ENCODE measurements around the gene APBB1IP. TPM values are rescaled to one million over a fixed set of nuclear protein-coding genes. Genes with fewer than 3 reads are reported as not detected.
"Not testable (repeated sequence)": the region's sequence is repeated elsewhere in the genome, so short reads cannot be mapped to it uniquely, and the experiment has no call there.

Gene APBB1IP
- total and polyA plus RNA-seq, 2 donors from 2014 or later = 4.1 to 20.5 TPM

GRCh38 chr10:26593896-26594295 is 155.8 kb downstream of the APBB1IP start:
- DNase-seq (no peak), FAIRE-seq (no peak)
- H3K4me3 ChIP-seq (ENCODE audit: low read length in 3 of 3) = no peak overlapping the region
- intact Hi-C loops (cut with DNase I) = no loop called here
- H3K4me1 ChIP-seq (ENCODE audit: control insufficient read depth in 2 of 3, insufficient read depth in 2 of 3, low read depth in 1 of 3, low read length in 3 of 3) = no peaks in the 10 kb centered on the region
- TF ChIP-seq CTCF (IDR thresholded peaks at IDR 0.05; ENCODE audit: borderline replicate concordance, extremely low read depth, insufficient read depth) = no peak
- H3K9me3 ChIP-seq (ENCODE audit: control insufficient read depth in 2 of 3, insufficient read depth in 1 of 3, low read length in 3 of 3) = no peaks in the 10 kb centered on the region
- H3K27me3 ChIP-seq (ENCODE audit: control insufficient read depth, insufficient read depth, low read length) = no peaks in the 10 kb centered on the region
- no peaks in the 10 kb centered on the region for H3K36me3 ChIP-seq (ENCODE audit: control insufficient read depth in 2 of 3, insufficient read depth in 3 of 3, low read length in 3 of 3)
- no peak overlapping the region for H3K27ac ChIP-seq (ENCODE audit: low read depth in 2 of 2, low read length in 2 of 2)
- no peak overlapping the region for H3K9ac ChIP-seq (ENCODE audit: low read length in 3 of 3)

DNA sequence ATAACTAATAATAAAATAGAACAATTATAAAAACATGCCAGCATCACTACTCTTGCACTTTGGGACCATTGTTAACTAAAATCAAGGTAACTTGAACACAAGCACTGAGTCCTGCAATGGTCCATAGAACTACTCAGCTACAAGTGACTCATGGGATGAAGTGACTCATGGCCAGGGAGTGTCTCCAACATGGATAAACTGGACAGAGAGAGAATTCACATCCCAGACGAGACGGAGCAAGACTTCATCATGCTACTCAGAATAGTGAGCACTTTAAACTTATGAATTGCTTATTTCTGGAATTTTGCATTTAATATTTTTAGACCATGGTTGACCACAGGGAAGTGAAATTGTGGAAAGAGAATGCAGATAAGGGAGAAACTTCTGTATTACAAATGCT is 165.1 kb downstream of the APBB1IP start:
- FAIRE-seq; intact Hi-C loops (cut with DNase I); H3K36me3 ChIP-seq (ENCODE audit: control insufficient read depth in 2 of 3, insufficient read depth in 3 of 3, low read length in 3 of 3); H3K4me1 ChIP-seq (ENCODE audit: control insufficient read depth in 2 of 3, insufficient read depth in 2 of 3, low read depth in 1 of 3, low read length in 3 of 3); H3K27ac ChIP-seq (ENCODE audit: low read depth in 2 of 2, low read length in 2 of 2); DNase-seq; H3K9ac ChIP-seq (ENCODE audit: low read length in 3 of 3); H3K9me3 ChIP-seq (ENCODE audit: control insufficient read depth in 2 of 3, insufficient read depth in 1 of 3, low read length in 3 of 3); H3K4me3 ChIP-seq (ENCODE audit: low read length in 3 of 3); H3K27me3 ChIP-seq (ENCODE audit: control insufficient read depth, insufficient read depth, low read length): not testable (repeated sequence)

DNA sequence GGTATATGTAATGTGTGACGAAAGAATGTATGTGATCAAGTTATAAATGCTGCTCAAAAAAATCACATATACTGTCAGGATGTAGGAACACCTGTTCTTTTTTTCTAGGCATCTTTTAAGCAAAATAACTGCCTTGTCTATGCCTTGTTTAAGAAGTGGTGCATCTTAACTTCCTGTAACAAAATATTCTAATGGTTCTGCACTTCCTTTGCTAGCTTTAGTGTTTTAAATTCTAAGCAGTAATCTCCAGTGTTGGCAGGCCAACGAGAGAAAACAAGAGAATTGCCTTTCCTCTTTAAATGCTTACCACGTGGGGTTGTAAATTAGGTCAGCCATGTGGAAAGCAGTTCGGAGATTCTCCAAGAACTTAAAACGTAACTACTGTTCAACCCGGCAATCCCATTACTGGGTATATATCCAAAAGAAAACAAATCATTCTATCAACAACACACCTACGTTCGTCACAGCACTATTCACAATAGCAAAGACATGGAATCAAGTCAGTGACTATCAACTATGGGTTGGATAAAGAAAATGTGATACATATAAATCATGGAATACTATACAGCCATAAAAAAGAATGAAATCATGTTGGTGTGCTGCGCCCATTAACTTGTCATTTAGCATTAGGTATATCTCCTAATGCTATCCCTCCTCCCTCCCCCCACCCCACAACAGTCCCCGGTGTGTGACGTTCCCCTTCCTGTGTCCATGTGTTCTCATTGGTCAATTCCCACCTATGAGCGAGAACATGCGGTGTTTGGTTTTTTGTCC is 166.4 kb downstream of the APBB1IP start:
- H3K9me3 ChIP-seq (ENCODE audit: control insufficient read depth in 2 of 3, insufficient read depth in 1 of 3, low read length in 3 of 3); DNase-seq; H3K4me1 ChIP-seq (ENCODE audit: control insufficient read depth in 2 of 3, insufficient read depth in 2 of 3, low read depth in 1 of 3, low read length in 3 of 3); H3K4me3 ChIP-seq (ENCODE audit: low read length in 3 of 3); H3K27ac ChIP-seq (ENCODE audit: low read depth in 2 of 2, low read length in 2 of 2); H3K9ac ChIP-seq (ENCODE audit: low read length in 3 of 3); H3K27me3 ChIP-seq (ENCODE audit: control insufficient read depth, insufficient read depth, low read length); FAIRE-seq; intact Hi-C loops (cut with DNase I); H3K36me3 ChIP-seq (ENCODE audit: control insufficient read depth in 2 of 3, insufficient read depth in 3 of 3, low read length in 3 of 3): not testable (repeated sequence)

- H3K9me3 ChIP-seq (ENCODE audit: control insufficient read depth in 2 of 3, insufficient read depth in 1 of 3, low read length in 3 of 3); intact Hi-C loops (cut with DNase I); H3K4me1 ChIP-seq (ENCODE audit: control insufficient read depth in 2 of 3, insufficient read depth in 2 of 3, low read depth in 1 of 3, low read length in 3 of 3); H3K36me3 ChIP-seq (ENCODE audit: control insufficient read depth in 2 of 3, insufficient read depth in 3 of 3, low read length in 3 of 3); H3K4me3 ChIP-seq (ENCODE audit: low read length in 3 of 3); H3K9ac ChIP-seq (ENCODE audit: low read length in 3 of 3); H3K27ac ChIP-seq (ENCODE audit: low read depth in 2 of 2, low read length in 2 of 2); H3K27me3 ChIP-seq (ENCODE audit: control insufficient read depth, insufficient read depth, low read length): not testable (repeated sequence)
- FAIRE-seq (peak; percentile 93), DNase-seq (peak in 1 of 5 donors; percentile 2)
Observed at GRCh38 chr10:26606389-26606877, 168.3 kb downstream of the APBB1IP start.

DNA sequence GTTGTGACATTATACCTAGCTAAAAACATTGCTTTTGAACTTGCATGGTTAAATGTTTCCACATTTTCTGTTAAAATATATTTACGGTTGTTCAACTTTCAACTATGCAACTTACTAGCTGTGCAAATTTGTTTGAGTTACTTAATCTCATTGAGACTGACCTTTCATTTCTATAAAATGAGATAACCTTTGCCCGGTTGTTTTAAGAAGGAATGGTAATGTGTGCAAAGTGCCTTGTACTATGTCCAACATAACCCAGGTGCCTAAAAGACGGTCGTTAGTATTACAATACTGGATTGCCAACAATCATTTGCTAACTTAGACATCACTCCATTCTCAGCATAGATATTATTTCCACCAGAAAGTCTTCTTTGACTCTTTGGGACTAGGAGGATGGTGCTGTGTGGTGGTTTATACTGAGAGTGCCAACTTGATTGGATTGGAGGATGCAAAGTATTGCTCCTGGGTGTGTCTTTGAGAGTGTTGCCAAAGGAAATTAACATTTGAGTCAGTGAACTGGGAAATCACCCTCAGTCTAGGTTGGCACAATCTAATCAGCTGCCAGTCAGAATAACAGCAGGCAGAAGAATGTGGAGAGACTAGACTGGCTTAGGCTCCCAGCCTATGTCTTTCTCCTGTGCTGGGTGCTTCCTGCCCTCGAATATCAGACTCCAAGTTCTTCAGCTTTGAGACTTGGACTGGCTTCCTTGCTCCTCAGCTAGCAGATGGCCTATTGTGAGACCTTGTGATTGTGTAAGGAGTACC is 174.2 kb downstream of the APBB1IP start:
- intact Hi-C loops (cut with DNase I) = no loop called here
- Histone ChIP-seq H3K27me3 (ENCODE audit: control insufficient read depth, insufficient read depth, low read length) (no peaks in the 10 kb centered on the region), H3K4me3 (ENCODE audit: low read length in 3 of 3) (no peak overlapping the region), H3K9me3 (ENCODE audit: control insufficient read depth in 2 of 3, insufficient read depth in 1 of 3, low read length in 3 of 3) (no peaks in the 10 kb centered on the region), H3K4me1 (ENCODE audit: control insufficient read depth in 2 of 3, insufficient read depth in 2 of 3, low read depth in 1 of 3, low read length in 3 of 3) (no peaks in the 10 kb centered on the region), H3K36me3 (ENCODE audit: control insufficient read depth in 2 of 3, insufficient read depth in 3 of 3, low read length in 3 of 3) (no peaks in the 10 kb centered on the region), H3K9ac (ENCODE audit: low read length in 3 of 3) (no peak overlapping the region), H3K27ac (ENCODE audit: low read depth in 2 of 2, low read length in 2 of 2) (no peak overlapping the region)
- no peak for TF ChIP-seq CTCF (IDR thresholded peaks at IDR 0.05; ENCODE audit: borderline replicate concordance, extremely low read depth, insufficient read depth)
- no peak for FAIRE-seq
- DNase-seq = no peak
